GM21515 (cell line): ENCODE measurements around the gene DRC1.

Experiments
- ATAC-seq: cut with Tn5 transposase; IDR thresholded peaks from one replicate; pipeline ENCODE4 v1.9.1; 2021; ENCODE audit not compliant: unreplicated experiment

The DRC1 gene

DNA sequence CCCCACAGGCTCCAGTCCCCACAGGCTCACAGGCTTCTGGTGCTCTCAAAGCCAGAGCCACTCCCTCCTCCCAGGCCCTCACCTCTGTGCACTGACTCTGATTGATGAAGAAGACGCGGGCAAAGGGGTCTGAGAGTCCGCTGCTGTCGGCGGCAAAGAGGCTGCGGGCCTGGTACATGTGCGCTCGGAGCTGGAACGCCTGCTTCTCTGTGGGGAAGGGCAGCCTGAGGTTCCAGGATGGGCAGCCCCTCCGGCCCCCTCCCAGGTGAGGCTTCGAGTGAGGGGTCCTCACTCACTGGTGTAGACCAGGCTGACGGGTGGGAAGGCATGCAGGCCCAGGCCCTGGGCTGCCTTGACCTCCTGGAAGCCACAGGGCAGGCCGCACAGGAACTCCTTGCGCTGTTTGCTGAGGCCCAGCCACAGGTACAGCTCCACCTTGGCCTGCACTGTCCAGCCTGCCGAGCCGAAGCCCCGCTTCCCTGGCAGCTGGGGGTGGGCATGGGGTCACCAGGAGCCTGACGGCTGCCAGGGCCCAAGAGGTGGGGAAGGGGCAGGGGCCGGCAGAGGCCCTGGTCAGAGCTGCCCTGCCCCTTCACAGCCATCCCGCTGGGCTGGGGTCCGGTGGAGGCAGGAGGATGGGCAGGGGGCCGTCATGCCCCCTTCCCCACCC lies 74.2 kb downstream of the DRC1 start:
- ATAC-seq, result no peak

DNA sequence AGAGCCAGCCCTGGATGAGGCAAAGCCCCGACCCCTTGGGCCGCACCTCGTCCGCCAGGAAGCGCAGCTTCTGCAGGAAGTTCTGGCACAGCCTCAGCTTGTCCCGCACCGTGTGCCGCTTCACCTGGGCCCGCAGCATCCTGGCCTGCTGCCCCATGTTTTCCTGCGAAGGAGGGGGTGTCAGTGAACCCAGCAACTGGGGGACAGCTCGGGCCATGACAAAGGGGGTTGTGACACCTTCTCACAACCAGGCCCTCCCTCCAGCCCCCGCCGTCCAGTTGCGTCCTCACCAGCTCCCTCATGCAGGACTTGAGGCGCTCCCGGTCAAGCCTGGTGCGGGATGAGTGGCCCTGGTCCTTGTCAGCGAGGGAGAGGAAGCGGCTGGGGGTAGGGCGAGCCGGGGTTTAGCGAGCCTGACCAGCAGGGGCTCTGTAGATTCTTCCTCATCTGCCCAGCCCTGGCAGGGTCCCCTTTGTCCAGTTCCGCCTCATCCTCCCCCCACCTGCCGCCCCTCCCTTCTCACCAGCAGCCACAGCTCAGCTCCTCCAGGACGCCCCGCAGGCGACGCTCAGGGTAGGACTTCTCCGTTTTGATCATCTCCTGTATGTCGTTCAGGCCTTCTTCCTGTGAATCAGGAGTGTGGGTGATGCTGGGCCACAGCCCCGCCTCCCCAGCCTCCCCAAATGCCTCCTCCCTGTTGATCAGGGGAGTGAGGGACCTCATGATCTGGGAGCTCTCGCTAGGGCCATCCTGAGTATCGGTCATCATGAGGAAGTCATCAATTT lies 75.6 kb downstream of the DRC1 start:
- no peak for ATAC-seq

DNA sequence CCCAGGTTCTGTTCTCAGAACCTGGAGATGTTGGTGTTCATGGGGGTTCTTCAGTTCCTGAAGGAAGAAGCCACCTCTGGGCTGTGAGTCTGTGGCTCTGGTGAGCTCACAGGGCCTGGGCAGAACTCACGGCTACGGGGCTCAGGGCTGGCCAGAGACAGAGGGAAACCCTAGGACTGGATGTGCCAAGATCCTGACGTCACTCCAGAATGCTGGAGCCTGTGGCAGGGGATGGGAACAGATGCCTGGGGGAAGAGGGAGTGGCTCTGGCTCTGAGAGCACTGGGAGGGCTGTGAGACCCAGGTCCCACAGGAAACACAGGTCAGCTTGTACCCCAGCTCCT lies 76.2 kb downstream of the DRC1 start, which contains the start of gene OTOF:
Gene OTOF (minus strand): TSS at position 214 of the 343 bp plus-strand sequence.
- ATAC-seq, result no peak

DNA sequence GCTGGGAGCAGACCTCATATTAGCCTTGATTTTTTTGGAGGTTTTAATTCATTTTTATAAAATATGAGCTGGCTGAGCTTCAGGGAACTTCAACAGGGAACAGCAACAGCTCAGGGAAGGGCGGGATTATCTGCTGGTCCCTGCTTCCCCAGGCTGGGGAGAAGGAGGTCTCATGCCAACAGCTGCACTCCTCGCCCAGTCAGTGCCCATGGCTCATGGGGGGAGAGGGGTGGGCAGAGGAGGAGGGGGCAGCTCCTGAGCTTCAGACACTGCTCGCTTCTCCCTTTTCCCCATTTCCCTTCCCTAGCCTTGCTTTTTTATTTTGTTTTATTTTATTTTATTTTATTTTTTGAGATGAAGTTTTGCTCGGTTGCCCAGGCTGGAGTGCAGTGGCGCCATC lies 76.6 kb downstream of the DRC1 start:
- ATAC-seq, result no peak

DNA sequence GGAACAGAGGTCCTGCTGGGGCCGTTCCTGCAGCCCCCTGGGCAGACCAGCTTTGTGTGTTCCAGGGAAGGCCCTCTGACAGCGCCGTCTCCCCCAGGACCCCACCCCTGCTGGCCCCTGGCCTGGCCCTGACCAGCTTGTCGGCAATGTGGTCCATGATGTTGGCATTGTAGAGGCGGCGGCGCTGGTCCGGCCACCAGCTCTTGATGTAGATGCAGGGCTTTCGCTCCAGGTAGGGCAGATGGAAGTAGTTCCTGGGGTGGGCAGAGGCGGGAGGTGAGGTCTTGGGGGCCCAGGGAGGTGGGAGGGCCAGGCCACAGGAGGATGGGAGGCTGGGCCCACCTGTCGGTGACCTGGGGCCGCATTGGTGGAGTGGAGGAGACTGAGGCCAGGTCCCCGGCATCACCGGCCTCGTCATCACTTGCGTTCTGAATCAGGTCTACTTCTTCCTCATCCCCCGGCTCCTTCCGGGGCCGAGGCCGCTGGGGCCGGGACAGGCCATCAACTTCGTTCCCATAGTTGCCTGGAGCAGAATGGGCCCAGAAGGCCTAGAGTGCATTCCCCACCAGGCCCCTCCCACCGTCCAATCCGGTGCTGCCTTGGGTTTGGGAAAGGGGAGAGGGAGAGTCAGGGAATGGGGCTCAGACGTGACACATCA lies 77.5 kb downstream of the DRC1 start:
- ATAC-seq, result no peak

DNA sequence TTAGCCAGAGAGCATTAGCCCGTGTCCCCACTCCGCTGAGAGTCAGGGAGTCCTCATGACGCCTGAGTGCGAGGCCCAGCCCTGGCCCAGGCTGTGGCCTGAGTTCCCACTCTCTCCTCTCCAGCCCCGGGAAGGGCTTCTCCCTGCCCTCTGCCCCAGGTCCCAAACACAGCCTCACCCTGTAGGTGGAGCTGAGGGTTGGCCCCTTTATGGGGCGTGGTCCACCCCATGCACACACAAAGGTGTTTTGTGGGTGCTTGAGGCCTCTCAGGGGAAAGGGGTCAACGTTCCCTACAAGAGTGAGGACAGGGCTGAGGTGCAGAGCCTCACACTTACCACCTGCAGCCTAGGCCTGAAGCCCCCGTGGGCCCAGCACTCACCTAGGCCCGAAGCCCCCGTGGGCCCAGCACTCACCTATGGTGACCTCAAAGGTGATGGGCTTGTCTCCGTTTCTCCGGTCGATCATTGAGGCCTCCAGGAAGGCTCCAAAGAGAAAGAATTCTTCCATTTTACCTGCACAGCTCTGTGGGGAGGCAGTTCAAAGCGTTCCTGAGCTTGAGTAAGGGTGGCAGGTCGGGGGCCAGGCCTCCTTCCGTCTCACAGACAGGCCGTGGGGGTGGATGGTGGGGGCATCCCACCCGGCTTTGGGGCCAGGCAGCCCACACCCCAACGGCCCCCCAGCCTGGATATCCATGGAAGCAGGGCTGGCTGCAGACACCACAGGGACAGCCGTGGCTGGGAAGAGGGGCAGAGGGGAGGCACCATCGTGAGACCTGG lies 78.3 kb downstream of the DRC1 start:
- no peak for ATAC-seq

DNA sequence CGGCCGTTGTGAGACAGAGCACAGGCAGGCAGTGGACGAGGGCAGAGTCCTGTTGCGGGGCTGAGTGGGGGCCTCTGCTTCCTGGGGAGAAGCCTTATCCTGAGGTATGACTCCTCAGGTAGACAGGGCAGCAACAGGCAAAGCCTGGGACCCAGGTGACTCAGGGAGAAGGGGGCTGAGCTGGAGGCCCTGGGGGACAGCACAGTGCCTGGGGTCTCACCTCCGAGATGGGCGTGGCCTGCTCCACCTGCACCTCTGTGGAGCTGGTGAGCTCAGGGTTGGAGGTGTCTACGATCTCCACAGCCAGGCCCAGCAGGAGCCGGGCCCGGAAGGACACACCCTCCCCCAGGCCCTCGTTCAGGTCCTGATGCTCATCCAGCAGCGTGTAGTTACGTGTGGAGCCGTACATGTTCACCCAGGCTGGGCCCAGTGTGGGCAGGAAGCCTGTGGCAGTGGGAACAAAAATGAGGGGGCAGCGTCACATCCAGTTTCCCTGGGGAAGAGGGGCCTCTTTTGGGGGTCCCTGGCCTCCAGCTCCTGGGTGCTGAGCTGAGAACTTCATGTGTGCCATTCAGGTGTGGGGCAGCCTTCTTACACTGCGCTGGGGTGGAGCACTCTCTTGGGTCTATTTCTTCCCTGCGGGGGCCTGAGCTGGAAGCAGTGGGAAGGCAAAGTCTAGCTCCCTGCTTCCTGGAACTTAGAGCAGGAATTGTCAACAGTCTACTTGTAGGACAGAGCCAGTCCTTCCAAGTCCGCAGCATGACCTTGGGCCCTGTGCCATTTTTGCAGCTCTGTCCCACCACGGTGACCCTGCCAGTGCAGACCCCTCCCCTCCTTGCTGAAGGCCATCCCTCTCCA lies 79.1 kb downstream of the DRC1 start:
- ATAC-seq, result no peak

DNA sequence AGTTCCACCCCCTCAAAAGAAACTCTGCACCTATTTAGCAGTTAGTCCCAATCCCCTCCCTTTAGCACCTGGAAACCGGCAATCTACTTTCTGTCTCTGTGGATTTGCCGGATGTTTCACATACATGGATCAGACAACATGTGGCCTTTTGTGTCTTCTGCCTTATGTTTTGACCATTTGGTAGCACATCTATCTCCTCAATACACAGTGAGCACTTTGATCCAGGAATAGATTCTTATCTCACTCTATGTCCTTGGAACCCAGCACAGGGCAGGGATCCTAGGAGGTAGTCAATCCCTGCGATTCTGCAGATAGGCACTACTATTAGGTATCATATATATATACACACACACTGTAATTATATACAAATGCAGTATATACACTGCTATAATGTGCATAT lies 80.0 kb downstream of the DRC1 start:
- ATAC-seq, result no peak

DNA sequence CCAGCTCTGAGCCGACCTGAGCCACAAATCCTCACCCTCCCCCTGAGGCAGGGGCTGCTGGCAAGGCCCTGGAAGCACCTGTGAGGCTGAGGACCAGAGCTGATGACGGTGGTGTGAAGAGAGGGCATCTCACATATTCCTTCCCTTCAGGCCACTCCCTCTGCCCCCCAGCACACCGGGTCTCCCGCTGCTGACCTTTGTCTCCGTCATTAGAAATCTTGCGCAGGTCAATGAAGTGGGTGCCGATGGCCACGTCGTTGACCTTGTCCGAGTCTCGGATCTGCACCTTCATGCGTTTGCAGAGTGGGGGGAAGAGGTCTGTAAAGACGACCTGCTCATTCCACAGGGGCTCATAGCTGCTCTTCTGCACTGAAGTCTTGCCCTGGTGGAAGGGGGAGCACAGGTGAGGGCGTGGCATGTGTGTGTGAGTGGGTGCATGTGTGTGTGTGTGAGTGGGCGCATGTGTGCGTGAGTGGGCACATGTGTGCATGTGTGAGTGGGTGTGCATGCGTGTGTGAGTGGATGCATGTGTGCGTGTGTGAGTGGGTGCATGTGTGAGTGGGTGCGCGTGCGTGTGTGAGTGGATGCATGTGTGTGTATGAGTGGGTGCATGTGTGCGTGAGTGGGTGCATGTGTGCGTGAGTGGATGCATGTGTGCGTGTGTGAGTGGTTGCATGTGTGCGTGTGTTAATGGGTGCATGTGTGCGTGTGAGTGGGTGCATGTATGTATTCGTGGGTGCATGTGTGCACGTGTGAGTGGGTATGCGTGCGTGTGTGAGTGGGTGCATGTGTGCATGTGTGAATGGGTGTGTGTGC lies 80.7 kb downstream of the DRC1 start:
- no peak for ATAC-seq

DNA sequence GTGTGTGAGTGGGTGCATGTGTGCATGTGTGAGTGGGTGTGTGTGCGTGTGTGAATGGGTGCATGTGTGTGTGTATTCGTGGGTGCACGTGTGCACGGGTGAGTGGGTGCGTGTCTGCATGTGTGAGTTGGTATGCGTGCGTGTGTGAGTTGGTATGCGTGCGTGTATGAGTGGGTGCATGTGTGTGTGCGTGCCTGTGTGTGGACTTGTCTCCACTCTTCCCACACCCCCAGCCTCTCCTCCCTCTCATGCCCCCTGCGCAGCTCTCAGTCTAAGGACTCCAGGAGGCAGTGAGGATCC lies 81.3 kb downstream of the DRC1 start:
- no peak for ATAC-seq

DNA sequence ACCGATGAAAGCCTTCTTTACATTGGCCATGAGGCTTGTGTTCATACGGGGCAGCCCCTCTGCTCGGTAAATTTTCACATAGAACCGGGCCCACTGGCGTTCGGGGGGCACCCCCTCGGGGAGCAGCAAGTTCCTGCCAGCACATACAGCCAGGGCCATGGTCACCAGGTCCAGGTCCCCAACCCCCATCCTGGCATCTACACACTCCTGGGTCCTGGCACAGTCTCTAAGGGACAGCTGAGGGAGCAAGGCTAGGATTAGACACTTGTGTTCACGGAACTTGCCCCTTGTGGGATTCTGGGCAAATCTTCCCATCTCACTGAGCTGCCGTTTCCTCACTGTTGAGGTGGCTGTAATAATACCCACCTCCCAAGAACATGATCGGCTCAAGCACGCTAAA lies 81.8 kb downstream of the DRC1 start:
- no peak for ATAC-seq

DNA sequence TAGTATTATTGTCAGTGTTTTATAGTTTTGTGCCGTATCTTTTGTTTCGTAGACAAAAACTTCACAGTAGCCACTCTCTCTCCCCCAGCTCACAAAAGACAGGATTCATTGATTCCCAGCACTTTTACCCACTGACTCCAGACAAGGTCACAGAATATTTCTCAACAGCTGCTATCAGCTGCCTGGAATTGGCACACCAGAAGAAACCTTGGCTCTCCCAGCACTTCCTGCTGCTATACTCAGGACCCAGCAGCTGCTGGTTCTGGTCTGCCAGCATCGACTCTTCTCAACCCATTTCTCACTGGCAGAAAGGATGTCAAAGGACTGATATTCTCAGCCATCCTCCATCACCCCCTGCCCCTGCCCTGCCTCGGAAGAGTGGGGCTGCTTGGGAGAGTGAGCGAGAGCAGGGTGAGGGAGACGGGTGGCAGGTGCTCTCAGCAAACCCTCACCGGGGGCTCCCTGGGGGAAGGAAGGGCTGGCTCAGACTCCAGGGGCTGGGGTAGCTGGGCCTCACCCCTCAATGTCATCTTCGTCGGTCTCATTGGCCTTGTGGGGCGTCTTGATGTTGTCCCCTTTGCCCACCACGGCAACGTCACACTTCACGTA lies 82.3 kb downstream of the DRC1 start:
- ATAC-seq, result no peak

DNA sequence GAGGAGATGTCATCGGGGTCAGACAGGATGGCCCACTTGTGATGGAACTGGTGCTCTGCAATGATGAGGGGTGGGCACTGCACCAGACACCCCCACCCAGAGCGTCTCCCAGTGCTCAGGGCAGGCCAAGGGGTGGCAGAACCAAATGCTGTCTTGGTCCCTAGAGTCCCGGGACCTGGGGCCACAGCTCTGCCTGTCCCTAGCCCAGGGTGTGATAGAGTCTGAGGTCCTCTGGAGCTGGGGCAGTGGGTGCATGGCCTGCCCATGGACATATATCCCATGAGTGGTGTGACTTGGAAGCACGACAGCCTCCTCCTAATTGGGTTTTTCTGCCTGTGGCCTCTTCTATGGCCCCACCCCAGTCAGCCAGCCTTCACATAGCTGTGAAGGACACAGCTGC lies 82.9 kb downstream of the DRC1 start:
- ATAC-seq, result no peak

DNA sequence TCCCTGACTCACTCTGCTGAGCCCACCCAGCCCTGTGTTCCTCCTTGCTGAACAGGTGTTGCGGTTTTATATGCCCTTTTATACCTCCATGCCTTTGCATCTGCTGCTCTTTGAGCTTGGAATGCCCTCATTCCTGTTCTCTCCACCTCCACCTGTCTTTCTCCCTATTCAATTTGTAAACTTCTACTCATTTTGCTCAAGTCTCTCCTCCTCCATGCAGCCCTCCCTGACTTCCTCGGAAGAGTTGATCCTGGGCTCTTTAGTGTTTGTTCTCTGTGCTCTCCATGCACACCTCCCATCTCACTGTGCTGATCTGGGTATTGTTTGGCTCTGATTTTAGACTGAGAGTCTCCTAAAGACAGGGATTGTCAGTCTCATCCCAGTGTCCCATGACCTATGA lies 83.4 kb downstream of the DRC1 start:
- ATAC-seq, result no peak

DNA sequence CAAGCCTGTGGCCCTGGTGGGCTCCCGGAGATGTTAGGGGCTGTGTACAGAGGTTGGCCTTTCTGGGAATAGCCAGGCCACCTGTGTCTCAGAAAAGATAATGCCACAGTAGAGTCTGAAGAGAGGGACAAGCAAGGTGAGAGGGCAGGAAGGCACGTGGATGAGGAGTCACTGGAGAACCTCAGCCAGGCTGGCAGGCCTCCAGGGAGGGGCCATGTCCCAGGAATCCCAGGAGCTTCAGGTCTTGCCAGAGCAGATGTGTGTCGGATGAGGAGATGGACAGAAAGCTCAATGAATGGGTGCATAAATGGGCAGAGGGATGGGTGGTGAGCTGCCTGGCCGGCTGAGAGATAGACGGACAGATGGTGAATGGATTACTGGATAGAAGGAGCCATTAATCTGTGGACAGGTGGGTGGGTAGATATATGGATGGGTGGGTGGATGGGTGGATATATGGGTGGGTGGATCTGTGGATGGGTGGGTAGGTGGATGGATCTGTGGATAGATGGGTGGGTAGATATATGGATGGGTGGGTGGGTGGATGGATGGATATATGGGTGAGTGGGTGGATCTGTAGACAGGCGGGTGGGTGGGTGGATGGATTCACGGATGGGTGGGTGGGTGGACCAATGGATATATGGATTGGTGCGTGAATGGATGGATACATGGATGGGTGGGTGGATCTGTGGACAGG lies 84.2 kb downstream of the DRC1 start:
- no peak for ATAC-seq

DNA sequence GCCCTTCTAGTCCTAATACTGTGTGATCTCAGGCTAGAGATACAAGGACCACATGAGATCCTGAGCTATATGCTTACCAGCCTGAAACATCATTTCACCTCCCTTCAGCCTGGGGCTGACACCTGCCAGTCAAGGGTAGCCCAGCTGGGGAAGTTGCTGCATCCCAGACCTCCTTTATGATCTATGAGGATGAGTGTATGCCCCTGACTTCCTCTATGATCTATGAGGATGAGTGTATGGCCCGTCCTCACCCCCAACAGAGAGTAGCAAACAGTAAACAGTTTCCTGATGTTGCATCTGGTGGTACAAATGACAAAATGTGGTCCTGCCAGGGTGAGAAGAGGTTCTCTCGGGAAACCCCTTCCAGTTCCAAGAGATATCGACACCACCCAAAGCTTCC lies 85.1 kb downstream of the DRC1 start:
- no peak for ATAC-seq

DNA sequence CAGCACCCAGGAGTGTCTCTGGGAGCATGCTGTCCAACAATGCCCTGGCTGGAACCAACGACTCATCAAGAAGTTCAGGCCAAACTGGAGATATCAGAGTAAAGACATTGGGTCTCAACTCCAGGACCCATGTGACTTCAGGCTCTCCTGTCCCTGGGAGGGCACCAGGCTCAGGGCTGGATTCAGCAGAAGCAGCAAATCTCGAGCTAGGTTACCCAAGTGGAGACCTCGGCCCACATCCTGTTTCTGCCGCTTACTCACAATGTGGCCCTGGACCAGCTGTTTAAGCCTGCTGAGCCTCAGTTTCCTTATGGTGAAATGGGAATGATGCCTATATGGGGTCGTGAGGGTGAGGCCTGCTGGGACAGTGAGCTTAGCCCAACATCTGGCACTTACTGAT lies 85.5 kb downstream of the DRC1 start:
- no peak for ATAC-seq

DNA sequence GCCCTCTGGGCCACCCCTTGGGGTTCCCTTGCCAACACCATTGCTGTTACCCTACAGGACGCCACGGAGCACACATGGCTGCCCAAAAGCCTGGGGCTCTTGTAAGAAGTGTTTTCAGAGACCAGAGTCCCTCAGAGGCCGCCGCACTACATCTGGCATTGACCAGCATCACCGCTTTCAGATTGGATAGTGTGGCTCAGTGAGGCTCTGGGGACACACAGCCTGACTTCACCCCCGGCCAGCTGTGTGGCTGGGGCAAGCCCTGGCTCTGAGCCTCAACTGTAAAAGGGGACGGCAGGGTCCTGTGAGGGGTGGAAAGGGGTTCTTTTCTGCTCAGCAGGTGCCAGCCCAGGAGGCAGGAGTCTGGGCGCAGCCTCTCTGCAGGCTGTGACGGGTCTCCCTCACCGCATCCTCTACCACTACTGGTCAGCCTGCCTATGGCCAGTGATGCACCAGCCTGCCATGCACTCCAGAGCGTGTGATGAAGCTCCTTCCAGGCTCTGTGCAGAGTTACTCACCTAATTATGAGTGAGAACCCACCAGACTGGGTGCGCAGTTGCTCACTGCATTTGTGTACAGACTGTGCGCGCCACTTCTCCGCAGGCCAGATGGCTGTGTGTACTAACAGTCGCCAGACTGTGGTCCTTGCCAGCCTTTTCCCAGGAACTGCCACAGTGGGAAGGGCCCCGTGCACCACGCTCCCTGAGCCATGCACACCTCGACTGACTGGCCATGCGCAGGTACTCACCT lies 86.9 kb downstream of the DRC1 start:
- no peak for ATAC-seq
